GM18498 (cell line): Measurements from ENCODE around the gene GNB3.
A peak's percentile ranks its signal among the peaks of the same experiment; 100 is the strongest.
"Not testable (repeated sequence)": the region's sequence is repeated elsewhere in the genome, so short reads cannot be mapped to it uniquely, and the experiment has no call there.

Experiments used
- ATAC-seq: cut with Tn5 transposase; IDR thresholded peaks from one replicate; pipeline ENCODE4 v1.9.1; 2021; ENCODE audit warnings: mild to moderate bottlenecking, moderate library complexity; ENCODE audit not compliant: unreplicated experiment

The GNB3 gene

GRCh38 chr12:6858799-6859198, 18.1 kb downstream of the GNB3 start:
- no peak for ATAC-seq

- no peak for ATAC-seq
These were observed 19.4 kb downstream of the GNB3 start for GRCh38 chr12:6860116-6860515.

GRCh38 chr12:6860942-6861341, 20.2 kb downstream of the GNB3 start:
- no peak for ATAC-seq

GRCh38 chr12:6861391-6861790, 20.7 kb downstream of the GNB3 start:
- no peak for ATAC-seq

GRCh38 chr12:6863033-6863432, 22.3 kb downstream of the GNB3 start:
- no peak for ATAC-seq

GRCh38 chr12:6863586-6864321, 23.0 kb downstream of the GNB3 start:
- ATAC-seq = no peak

- not testable (repeated sequence) for ATAC-seq
These were observed 24.6 kb downstream of the GNB3 start for GRCh38 chr12:6865307-6865706.

- ATAC-seq = no peak
These were observed 25.6 kb downstream of the GNB3 start for GRCh38 chr12:6866163-6866919.

GRCh38 chr12:6866920-6867412, 26.2 kb downstream of the GNB3 start:
- ATAC-seq = peak; percentile 11

GRCh38 chr12:6867413-6868210, 26.9 kb downstream of the GNB3 start, which contains the start of gene TPI1:
TSS of gene TPI1 (plus strand) at chr12:6867531. CDS start at chr12:6867567, 36 bp downstream.
- peak; percentile 65 for ATAC-seq

- ATAC-seq = no peak
These were observed 27.7 kb downstream of the GNB3 start for GRCh38 chr12:6868211-6869048.

- ATAC-seq = no peak
These were observed 28.6 kb downstream of the GNB3 start for GRCh38 chr12:6869049-6870021.

- not testable (repeated sequence) for ATAC-seq
These were observed 29.6 kb downstream of the GNB3 start for GRCh38 chr12:6870304-6870703.

GRCh38 chr12:6871052-6871957, 30.6 kb downstream of the GNB3 start:
- no peak for ATAC-seq

- ATAC-seq = peak; percentile 35
These were observed 31.6 kb downstream of the GNB3 start for GRCh38 chr12:6872073-6873048.

GRCh38 chr12:6873094-6874014, 32.6 kb downstream of the GNB3 start, which contains the start of gene SPSB2:
TSS of gene SPSB2 (minus strand) at chr12:6873303. CDS start at chr12:6872901, 402 bp downstream.
- ATAC-seq = peak; percentile 75
